ENCODE results near the gene KCNJ1. TPM values are rescaled to one million over a fixed set of nuclear protein-coding genes. Genes with fewer than 3 reads are reported as not detected.

The KCNJ1 gene
- total RNA-seq, 1 experiment from 2014 or later: not detected

- H3K27ac ChIP-seq: no peak overlapping the region
- H3K27me3 ChIP-seq (ENCODE audit: insufficient read depth, low read depth): peaks cover 17% of the 10 kb centered on the region
- no peaks in the 10 kb centered on the region for H3K9me3 ChIP-seq (ENCODE audit: insufficient read depth, low read depth)
- no peak overlapping the region for H3K4me3 ChIP-seq
- peak in 1 of 2 experiments; percentile 30 for DNase-seq
- H4K20me1 ChIP-seq (ENCODE audit: insufficient read depth): no peaks in the 10 kb centered on the region
- intact Hi-C loops (cut with micrococcal nuclease; ENCODE audit: unreplicated experiment): no loop called here
- ChIA-PET POLR2A (ENCODE audit: unreplicated experiment) (no interaction called here), CTCF (no interaction called here)
- no peak overlapping the region for H3K4me2 ChIP-seq
- no peaks in the 10 kb centered on the region; the same call in 1 of the 2 replicates for H3K9me2 ChIP-seq (ENCODE audit: insufficient read depth)
- H3K4me1 ChIP-seq (replicated peaks; ENCODE audit: insufficient read depth): no peaks in the 10 kb centered on the region
- TF ChIP-seq CTCF (conservative IDR thresholded peaks at IDR 0.05) (no peak), EZH2 (IDR thresholded peaks at IDR 0.05; ENCODE audit: low read depth) (no peak)
- no peak overlapping the region for H2AFZ ChIP-seq
- no TSS peak for BruUV-seq (replicated peaks)
- no peaks in the 10 kb centered on the region for H3K79me2 ChIP-seq (ENCODE audit: low read depth)
- no peaks in the 10 kb centered on the region for H3K36me3 ChIP-seq (ENCODE audit: low read depth)
- no peaks in the 10 kb centered on the region for H3F3A ChIP-seq (ENCODE audit: insufficient read depth, low read depth)
Measured at GRCh38 chr11:128814856-128815705, 52.0 kb downstream of the KCNJ1 start.

- no peak overlapping the region for H3K4me2 ChIP-seq
- intact Hi-C loops (cut with micrococcal nuclease; ENCODE audit: unreplicated experiment): no loop called here
- H3K4me1 ChIP-seq (replicated peaks; ENCODE audit: insufficient read depth): no peaks in the 10 kb centered on the region
- H4K20me1 ChIP-seq (ENCODE audit: insufficient read depth): no peaks in the 10 kb centered on the region
- ChIA-PET POLR2A (ENCODE audit: unreplicated experiment) (no interaction called here), CTCF (no interaction called here)
- peaks cover 17% of the 10 kb centered on the region for H3K27me3 ChIP-seq (ENCODE audit: insufficient read depth, low read depth)
- H3F3A ChIP-seq (ENCODE audit: insufficient read depth, low read depth): no peaks in the 10 kb centered on the region
- no peaks in the 10 kb centered on the region; the same call in 1 of the 2 replicates for H3K9me2 ChIP-seq (ENCODE audit: insufficient read depth)
- H3K27ac ChIP-seq: no peak overlapping the region
- H3K9me3 ChIP-seq (ENCODE audit: insufficient read depth, low read depth): no peaks in the 10 kb centered on the region
- BruUV-seq (replicated peaks): no TSS peak
- no peak for TF ChIP-seq CTCF (conservative IDR thresholded peaks at IDR 0.05)
- TF ChIP-seq EZH2 (IDR thresholded peaks at IDR 0.05; ENCODE audit: low read depth): no peak
- no peak overlapping the region for H3K4me3 ChIP-seq
- no peak overlapping the region for H2AFZ ChIP-seq
- no peaks in the 10 kb centered on the region for H3K36me3 ChIP-seq (ENCODE audit: low read depth)
- H3K79me2 ChIP-seq (ENCODE audit: low read depth): no peaks in the 10 kb centered on the region
- no peak for DNase-seq
Measured at GRCh38 chr11:128813729-128814128, 53.4 kb downstream of the KCNJ1 start.

- DNase-seq: no peak
- Histone ChIP-seq H3K4me3 (no peak overlapping the region), H3K27ac (no peak overlapping the region), H3K4me1 (replicated peaks; ENCODE audit: insufficient read depth) (no peaks in the 10 kb centered on the region), H3K4me2 (no peak overlapping the region), H3F3A (ENCODE audit: insufficient read depth, low read depth) (no peaks in the 10 kb centered on the region), H3K9me3 (ENCODE audit: insufficient read depth, low read depth) (no peaks in the 10 kb centered on the region), H3K9me2 (ENCODE audit: insufficient read depth) (no peaks in the 10 kb centered on the region; the same call in 1 of the 2 replicates), H3K79me2 (ENCODE audit: low read depth) (no peaks in the 10 kb centered on the region), H3K27me3 (ENCODE audit: insufficient read depth, low read depth) (peaks cover 38% of the 10 kb centered on the region), H2AFZ (peak overlapping the region; percentile 26; the same call in 1 of the 2 replicates), H4K20me1 (ENCODE audit: insufficient read depth) (no peaks in the 10 kb centered on the region), H3K36me3 (ENCODE audit: low read depth) (no peaks in the 10 kb centered on the region)
- ChIA-PET POLR2A (ENCODE audit: unreplicated experiment) (no interaction called here), CTCF (no interaction called here)
- no TSS peak for BruUV-seq (replicated peaks)
- TF ChIP-seq EZH2 (IDR thresholded peaks at IDR 0.05; ENCODE audit: low read depth) (no peak), CTCF (conservative IDR thresholded peaks at IDR 0.05) (no peak)
- intact Hi-C loops (cut with micrococcal nuclease; ENCODE audit: unreplicated experiment): no loop called here
Measured at GRCh38 chr11:128810784-128811514, 56.1 kb downstream of the KCNJ1 start.

All from PC-9 (cell line).